Measurements from ENCODE around the gene SND1.

SND1 gene

GRCh38 chr7:127980901-127981300 is 328.9 kb downstream of the SND1 start:
- DNase-seq (ENCODE audit: low spot score): no peak
- in situ Hi-C loops (cut with MboI; ENCODE audit: low sequenced_read_pairs, unreplicated experiment): no loop called here
- TF ChIP-seq, protein P1, sequence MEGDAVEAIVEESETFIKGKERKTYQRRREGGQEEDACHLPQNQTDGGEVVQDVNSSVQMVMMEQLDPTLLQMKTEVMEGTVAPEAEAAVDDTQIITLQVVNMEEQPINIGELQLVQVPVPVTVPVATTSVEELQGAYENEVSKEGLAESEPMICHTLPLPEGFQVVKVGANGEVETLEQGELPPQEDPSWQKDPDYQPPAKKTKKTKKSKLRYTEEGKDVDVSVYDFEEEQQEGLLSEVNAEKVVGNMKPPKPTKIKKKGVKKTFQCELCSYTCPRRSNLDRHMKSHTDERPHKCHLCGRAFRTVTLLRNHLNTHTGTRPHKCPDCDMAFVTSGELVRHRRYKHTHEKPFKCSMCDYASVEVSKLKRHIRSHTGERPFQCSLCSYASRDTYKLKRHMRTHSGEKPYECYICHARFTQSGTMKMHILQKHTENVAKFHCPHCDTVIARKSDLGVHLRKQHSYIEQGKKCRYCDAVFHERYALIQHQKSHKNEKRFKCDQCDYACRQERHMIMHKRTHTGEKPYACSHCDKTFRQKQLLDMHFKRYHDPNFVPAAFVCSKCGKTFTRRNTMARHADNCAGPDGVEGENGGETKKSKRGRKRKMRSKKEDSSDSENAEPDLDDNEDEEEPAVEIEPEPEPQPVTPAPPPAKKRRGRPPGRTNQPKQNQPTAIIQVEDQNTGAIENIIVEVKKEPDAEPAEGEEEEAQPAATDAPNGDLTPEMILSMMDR (IDR thresholded peaks at IDR 0.05; ENCODE audit: borderline replicate concordance, control extremely low read depth, extremely low read depth, insufficient read depth, missing control alignments): no peak

DNA sequence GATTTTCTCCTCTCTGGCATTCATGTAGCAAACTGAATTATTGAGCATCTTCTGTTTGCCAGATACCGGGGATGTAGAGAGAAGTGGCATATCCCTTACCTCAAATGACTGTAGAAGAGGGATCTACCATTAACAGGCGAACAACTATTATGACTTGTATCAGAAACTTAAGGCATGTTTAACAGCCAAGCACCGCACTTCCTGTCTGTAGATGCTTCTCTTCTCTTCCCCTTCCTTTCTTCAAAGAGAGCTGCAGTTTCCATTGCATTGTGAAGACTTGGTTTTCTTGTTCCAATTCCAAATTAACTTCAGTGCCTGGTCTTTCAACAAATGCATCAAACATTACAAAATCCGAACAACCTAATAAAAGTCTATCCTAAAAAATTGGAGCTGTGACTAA is 330.0 kb downstream of the SND1 start:
- no peak for DNase-seq (ENCODE audit: low spot score)
- in situ Hi-C loops (cut with MboI; ENCODE audit: low sequenced_read_pairs, unreplicated experiment): no loop called here
- TF ChIP-seq, protein P1 (IDR thresholded peaks at IDR 0.05; ENCODE audit: borderline replicate concordance, control extremely low read depth, extremely low read depth, insufficient read depth, missing control alignments): no peak

GRCh38 chr7:127983804-127984332 is 331.9 kb downstream of the SND1 start:
- DNase-seq (ENCODE audit: low spot score): no peak
- TF ChIP-seq, protein P1 (IDR thresholded peaks at IDR 0.05; ENCODE audit: borderline replicate concordance, control extremely low read depth, extremely low read depth, insufficient read depth, missing control alignments): no peak
- in situ Hi-C loops (cut with MboI; ENCODE audit: low sequenced_read_pairs, unreplicated experiment): no loop called here

DNA sequence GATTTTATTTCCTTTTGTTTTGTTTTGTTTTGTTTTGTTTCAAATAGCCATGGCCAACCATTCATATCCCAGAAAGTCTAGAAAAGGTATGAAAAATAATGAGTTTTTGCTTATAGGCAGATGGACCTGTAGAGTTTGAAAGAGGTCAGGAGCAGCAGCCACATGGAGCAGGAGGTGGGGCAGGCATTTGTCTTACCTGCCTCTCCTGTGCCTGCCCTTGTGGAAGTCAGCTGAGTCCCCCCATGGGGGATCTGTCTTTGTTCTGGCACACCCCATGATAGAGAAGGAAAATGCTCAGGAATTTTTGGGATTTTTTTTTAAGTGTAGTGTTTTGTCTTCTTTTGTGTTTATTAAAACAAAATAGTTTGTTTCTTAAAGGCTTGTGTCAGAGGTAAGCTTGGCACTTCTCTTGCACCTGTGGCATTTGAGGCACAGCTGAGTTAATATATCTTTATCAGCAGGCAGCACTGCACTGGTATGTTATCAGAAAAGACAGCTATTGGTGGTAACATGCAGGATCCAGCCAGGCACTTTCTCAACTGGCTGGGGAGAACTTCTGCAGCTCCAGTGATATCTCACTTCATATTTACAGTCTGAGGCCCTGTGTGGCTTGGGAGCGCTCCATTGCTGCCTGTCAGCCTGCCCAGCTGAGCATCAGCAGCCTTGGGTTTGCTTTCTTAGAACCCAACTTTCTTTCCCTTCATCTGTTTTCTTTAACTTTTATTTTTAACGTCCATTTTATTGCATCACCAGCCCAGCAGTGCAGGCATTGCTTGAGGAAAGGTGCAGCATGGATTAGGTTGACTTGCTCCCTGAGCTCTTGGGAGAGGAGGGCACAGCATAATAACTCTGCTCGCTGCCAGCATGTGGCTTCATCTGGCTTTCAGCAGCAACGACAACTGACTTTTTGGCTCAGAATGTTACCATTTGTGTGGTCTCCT is 334.9 kb downstream of the SND1 start:
- no peak for DNase-seq (ENCODE audit: low spot score)
- in situ Hi-C loops (cut with MboI; ENCODE audit: low sequenced_read_pairs, unreplicated experiment): no loop called here
- TF ChIP-seq, protein P1 (IDR thresholded peaks at IDR 0.05; ENCODE audit: borderline replicate concordance, control extremely low read depth, extremely low read depth, insufficient read depth, missing control alignments): no peak

DNA sequence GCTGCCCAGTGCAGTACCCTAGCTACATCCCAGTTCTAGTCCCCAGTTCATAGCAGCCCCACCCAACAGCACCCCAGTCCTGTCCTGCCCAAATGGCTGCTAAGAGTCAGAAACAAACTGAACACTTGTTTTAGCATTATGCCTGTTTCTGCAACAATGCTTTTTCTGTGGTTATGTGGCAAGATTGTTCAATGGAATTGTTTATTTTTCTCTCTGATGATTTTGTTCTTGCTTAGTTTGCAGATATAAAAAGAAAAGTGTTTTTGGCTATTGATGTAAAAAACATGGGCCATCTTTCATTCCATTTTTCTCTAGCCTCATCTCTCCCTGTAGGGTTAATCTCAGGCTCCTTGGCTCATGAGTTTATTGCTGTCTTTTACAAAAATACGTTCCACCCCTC is 336.8 kb downstream of the SND1 start:
- in situ Hi-C loops (cut with MboI; ENCODE audit: low sequenced_read_pairs, unreplicated experiment): no loop called here
- no peak for DNase-seq (ENCODE audit: low spot score)
- TF ChIP-seq, protein P1 (IDR thresholded peaks at IDR 0.05; ENCODE audit: borderline replicate concordance, control extremely low read depth, extremely low read depth, insufficient read depth, missing control alignments): no peak

DNA sequence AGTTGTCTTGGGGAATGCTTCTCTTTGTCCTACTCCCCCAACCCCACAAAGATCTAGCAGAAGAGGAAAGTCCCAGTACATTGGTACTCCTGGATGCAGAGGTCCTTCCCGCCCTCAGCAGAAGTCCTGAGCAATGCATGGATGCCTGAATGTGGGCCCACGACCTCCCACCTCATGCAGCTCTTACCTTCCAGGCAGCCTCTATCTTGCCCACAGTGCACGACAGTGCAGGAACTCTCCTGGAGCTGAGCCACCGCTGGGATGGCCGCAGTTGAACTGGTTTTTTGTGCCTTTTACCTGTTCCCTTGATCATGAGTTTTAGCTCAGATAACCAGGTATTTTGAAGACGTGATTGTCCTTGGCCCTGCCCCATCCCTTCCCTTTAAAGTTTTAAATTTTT is 341.3 kb downstream of the SND1 start:
- no peak for DNase-seq (ENCODE audit: low spot score)
- in situ Hi-C loops (cut with MboI; ENCODE audit: low sequenced_read_pairs, unreplicated experiment): no loop called here

More for the DNA sequence above, 341.3 kb downstream of the SND1 start:
- TF ChIP-seq, protein P1 (IDR thresholded peaks at IDR 0.05; ENCODE audit: borderline replicate concordance, control extremely low read depth, extremely low read depth, insufficient read depth, missing control alignments): no peak

Measured in GM13976 (cell line).